Embryonic facial prominence (tissue), 1 donor: ENCODE data around the gene JUND.

Experiments used
- DNase-seq: peaks from one replicate; pipeline ENCODE4 v3.0.0-alpha.2; 2016; ENCODE audit errors: extremely low spot score

JUND gene

DNA sequence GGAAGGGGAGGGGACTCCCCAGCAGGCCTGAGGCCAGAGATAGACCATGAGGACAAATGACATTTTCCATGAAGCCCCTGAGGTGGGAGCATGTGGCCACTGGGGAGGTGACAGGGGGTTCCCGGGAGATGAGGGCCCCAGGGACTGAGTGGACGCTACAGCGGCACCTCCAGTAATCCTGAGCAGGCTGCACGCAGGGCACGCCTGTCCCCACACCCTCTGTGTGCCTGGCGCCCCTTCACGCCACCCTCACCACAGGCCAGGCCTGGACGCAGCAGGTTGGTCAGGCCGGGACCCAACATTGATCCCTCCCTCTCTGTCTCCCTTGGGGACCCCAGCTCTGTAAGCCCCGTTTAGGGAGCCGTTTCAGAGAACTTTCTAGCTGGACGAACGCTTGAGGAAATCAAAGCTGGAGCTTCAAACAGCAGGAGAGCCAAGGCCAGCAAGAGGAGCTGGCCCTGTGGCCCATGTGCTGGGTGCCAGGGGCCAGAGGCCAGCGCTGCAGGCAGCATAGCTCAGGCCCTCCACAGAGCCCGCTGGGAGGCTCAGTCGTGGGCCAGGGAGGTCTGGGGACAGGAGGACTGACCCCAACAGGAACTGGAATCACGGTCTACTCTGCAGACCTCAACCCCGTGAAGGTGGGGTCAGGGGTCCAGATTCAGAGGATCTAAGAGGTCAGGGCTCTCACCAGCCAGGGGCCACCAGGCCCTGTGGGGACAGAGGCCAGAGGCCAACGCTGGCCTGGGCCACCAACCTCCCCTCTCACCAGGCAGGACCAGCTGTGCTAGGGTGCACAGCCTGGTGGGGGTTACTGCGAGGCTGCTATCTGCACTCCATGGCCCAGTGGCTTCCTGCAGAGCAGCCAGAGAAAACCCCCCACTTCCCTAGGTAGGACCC lies 26.9 kb upstream of the JUND start:
- DNase-seq: no peak

DNA sequence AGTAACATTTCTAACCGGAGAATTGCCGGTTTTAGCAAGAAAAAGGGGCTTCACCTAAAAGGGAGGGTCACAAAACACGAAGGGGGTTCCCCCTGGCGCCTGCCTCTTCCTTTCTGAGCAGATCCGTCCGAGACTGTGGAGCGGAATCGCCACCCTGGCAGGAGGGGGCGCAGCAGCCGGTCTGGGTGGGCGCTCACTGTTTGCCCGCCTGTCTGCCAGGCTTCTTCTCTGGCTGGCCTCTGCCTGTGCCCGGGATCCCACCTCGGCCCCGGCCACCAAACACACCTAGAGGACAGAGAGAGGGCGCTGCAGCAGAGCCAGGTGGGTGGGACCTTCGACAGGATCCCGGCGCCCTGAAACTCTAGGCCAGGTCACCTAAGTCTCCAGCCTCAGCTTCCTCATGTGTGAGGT lies 25.9 kb upstream of the JUND start:
- DNase-seq: no peak

DNA sequence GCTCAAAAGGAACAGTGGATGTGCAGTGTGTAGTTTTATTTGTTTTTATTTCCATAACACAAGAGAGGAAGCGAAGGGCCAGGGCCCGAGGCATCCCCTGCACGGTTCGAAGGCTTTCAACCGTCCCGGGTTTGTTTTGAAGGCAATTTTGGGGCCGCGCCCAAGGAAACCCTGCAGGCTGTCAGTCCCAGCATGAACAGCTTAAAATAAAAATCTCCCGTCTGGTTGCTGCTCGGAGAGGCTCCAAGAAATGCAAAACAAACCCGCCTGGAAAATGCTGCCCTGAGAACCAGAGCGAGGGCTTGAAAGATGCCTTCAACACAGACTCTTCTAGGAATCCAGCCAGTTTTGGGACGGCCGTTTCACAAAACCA lies 25.5 kb upstream of the JUND start:
- DNase-seq: no peak

DNA sequence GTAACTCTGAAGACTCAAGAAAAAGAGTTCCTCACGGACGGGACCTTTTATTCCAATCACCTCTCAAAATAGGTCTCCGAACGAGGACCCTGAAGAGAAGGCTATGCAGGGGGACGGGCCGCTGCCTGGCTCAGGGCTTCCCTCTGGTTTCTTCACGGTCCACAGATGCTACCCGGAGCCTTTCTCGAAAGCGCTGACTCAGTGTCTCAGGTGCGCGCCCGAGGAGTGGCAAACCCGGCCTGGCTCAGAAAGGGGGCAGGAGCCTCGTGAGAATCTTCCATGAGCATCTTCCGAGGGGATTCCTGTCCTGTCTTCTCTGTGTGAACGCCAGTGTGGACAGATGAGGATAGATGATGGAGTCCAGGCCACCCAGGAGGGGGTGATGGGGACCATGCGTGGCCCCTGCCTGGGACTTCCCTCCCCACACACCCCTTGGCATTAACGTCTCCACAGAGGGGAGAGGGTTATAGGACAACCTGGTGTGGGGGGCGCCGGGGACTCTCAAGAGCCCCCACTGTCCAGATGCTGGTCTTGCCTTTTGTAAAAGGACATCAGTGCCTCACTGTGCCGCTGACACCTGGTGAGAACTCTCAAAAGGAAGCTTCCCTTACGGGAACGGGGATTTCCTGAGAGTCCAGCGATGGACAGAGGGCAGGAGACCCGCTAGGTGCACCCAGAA lies 24.9 kb upstream of the JUND start:
- no peak for DNase-seq

GRCh38 chr19:18304458-18305310 lies 23.3 kb upstream of the JUND start:
- DNase-seq: no peak

DNA sequence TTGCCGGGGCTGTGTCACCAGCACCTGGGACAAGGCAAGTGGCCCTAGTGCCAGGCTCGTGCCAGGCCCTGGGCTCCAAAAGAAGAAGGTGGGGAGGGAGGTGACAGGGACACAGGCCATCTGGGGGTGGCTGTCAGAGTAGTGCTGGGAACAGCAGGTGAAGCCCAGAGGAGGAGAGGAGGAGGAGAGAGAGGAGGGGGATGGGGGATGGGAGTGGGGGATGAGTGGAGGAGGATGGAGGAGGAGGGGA lies 22.7 kb upstream of the JUND start:
- DNase-seq: no peak

DNA sequence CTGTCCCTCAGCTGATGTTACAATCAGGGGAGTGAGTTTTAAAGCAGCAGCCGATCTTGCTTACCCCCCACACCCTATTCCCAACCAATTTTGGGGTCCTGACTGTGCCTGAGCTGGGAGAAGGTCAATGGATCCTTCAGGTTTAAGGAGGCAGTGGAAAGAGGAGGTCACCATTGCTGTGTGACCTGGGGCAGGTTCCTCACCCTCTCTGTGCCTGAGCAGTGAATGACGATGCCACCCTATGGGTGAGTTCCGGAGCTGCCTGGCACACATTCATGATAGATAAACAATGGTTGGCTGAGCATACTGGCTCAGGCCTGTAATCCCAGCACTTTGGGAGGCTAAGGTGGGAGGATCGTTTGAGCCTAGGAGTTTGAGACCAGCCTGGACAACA lies 20.3 kb upstream of the JUND start:
- no peak for DNase-seq

GRCh38 chr19:18300930-18301717 lies 19.7 kb upstream of the JUND start:
- no peak for DNase-seq

DNA sequence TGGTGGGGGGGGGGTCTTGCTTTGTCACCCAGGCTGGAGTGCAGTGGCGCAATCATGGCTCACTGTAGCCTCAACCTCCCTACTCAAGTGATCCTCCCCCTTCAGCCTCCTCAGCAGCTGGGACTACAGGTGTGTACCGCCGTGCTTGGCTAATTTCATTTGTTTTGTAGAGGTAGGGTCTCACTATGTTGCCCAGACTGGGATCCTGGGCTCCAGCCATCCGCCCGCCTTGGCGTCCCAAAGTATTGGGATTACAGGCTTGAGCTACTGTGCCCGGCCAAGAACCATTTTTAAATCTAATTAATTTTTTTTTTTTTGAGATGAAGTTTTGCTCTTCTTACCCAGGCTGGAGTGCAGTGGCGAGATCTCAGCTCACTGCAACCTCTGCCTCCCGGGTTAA lies 18.2 kb upstream of the JUND start:
- no peak for DNase-seq

- DNase-seq: no peak
Measured at GRCh38 chr19:18298601-18299000, 17.2 kb upstream of the JUND start.

- DNase-seq: no peak
Measured at GRCh38 chr19:18297308-18297707, 15.9 kb upstream of the JUND start.

- DNase-seq: no peak
Measured at GRCh38 chr19:18295034-18295451, 13.6 kb upstream of the JUND start.

GRCh38 chr19:18294467-18294864 lies 13.0 kb upstream of the JUND start:
- DNase-seq: no peak

- no peak for DNase-seq
Measured at GRCh38 chr19:18293642-18294466, 12.4 kb upstream of the JUND start.

DNA sequence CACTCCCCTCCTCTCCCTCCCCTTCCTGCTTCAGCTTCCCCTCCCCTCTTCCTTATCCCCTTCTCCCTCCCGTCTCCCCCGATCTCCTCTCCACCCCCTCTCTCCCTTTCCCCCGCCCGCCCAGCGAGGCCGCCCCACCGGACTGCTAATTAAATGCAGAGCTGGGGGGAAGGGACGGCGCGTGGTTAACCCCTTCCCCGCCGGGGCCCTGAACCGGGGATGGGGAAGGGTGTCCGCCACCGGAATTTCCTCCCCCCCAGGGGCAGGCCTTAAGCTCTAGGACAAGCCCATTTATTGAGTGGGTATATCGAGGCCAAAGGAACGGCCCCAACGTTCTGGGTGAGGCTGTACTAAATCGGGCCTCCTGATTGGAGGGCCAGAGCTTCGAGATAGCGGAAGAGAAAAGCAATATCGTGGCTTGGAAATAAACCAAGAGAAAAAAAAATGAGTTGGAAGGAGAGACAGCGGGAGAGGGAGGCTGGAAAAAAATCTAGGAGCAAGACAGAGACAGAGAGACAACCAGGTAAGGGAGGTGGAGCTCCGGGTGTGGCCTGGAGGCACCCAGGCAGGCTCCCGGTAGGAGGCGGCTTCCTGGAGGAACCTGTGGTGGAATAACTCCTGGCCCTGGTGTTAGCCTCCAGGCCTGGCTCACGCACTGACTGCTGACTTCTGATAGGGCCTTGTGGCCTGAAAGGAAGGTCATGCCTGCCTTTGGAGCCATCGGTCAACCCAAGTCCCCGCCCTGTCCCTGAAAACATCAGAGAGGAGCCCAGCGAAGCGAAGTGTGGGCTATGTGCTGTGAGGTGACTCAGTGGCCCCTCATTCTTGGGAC lies 11.6 kb upstream of the JUND start:
- peak; percentile 90 for DNase-seq

GRCh38 chr19:18292462-18292809 lies 11.0 kb upstream of the JUND start:
- no peak for DNase-seq

GRCh38 chr19:18291590-18292461 lies 10.4 kb upstream of the JUND start:
- DNase-seq: peak; percentile 71

GRCh38 chr19:18291019-18291524 lies 9.7 kb upstream of the JUND start:
- DNase-seq: no peak
